Fibroblast of pulmonary artery (primary cell): ENCODE results near the gene TSPAN6.
A peak's percentile ranks its signal among the peaks of the same experiment; 100 is the strongest.

ENCODE experiments used
- DNase-seq: peaks from one replicate; pipeline ENCODE4 v3.0.0-alpha.2; 2010; ENCODE audit warnings: low read depth
- H3K4me3 ChIP-seq: replicated peaks from 2 replicates; pipeline ENCODE4 v1.5.1; 2011; ENCODE audit warnings: low read depth, mild to moderate bottlenecking, control low read depth, low read length, moderate library complexity
- CTCF ChIP-seq: IDR thresholded peaks from 2 replicates; pipeline ENCODE4 v1.5.1; 2011; ENCODE audit warnings: mild to moderate bottlenecking, control low read depth, low read length, inconsistent platforms; ENCODE audit errors: missing control alignments

TSPAN6 gene

GRCh38 chrX:100636321-100636991 is at the start of gene TSPAN6:
TSPAN6 (minus strand) TSS chrX:100636806; CDS start chrX:100636694, 112 bp downstream.
- TF ChIP-seq CTCF: peak; percentile 52
- peak; percentile 91 for DNase-seq
- peak within 1 kb of the TSS; percentile 64 for H3K4me3 ChIP-seq

GRCh38 chrX:100685997-100686305 is 49.3 kb upstream of the TSPAN6 start:
- H3K4me3 ChIP-seq: no peak overlapping the region
- no peak for DNase-seq
- TF ChIP-seq CTCF: no peak

GRCh38 chrX:100685284-100685996 is 48.8 kb upstream of the TSPAN6 start:
- DNase-seq: peak; percentile 86
- no peak overlapping the region for H3K4me3 ChIP-seq
- peak; percentile 77 for TF ChIP-seq CTCF

- H3K4me3 ChIP-seq: no peak overlapping the region
- DNase-seq: no peak
- TF ChIP-seq CTCF: no peak
Measured at GRCh38 chrX:100682939-100683338, 46.3 kb upstream of the TSPAN6 start.

- DNase-seq: no peak
- no peak for TF ChIP-seq CTCF
- no peak overlapping the region for H3K4me3 ChIP-seq
Measured at GRCh38 chrX:100681599-100681998, 45.0 kb upstream of the TSPAN6 start.

GRCh38 chrX:100680756-100681155 is 44.1 kb upstream of the TSPAN6 start:
- no peak overlapping the region for H3K4me3 ChIP-seq
- no peak for DNase-seq
- TF ChIP-seq CTCF: no peak

- TF ChIP-seq CTCF: no peak
- peak; percentile 65 for DNase-seq
- no peak overlapping the region for H3K4me3 ChIP-seq
Measured at GRCh38 chrX:100677611-100678181, 41.1 kb upstream of the TSPAN6 start.
